Pulmonary artery endothelial cell (primary cell): ENCODE results near the gene PCDHGA5. TPM values are rescaled to one million over a fixed set of nuclear protein-coding genes. Genes with fewer than 3 reads are reported as not detected.
"Not testable (repeated sequence)": the region's sequence is repeated elsewhere in the genome, so short reads cannot be mapped to it uniquely, and the experiment has no call there.

Source experiments
- DNase-seq: peaks from one replicate; pipeline ENCODE4 v3.0.0-alpha.2; 2011; ENCODE audit warnings: low read depth, low spot score
- total RNA-seq: library from RNA; depleted of rRNA; stranded (reverse); fragments of >200 nt; gene quantifications from 2 replicates; pipeline ENCODE4 v1.2.3, GENCODE V29; 2014

Gene PCDHGA5
- total RNA-seq, 1 donor from 2014 or later: 0.40 TPM

DNA sequence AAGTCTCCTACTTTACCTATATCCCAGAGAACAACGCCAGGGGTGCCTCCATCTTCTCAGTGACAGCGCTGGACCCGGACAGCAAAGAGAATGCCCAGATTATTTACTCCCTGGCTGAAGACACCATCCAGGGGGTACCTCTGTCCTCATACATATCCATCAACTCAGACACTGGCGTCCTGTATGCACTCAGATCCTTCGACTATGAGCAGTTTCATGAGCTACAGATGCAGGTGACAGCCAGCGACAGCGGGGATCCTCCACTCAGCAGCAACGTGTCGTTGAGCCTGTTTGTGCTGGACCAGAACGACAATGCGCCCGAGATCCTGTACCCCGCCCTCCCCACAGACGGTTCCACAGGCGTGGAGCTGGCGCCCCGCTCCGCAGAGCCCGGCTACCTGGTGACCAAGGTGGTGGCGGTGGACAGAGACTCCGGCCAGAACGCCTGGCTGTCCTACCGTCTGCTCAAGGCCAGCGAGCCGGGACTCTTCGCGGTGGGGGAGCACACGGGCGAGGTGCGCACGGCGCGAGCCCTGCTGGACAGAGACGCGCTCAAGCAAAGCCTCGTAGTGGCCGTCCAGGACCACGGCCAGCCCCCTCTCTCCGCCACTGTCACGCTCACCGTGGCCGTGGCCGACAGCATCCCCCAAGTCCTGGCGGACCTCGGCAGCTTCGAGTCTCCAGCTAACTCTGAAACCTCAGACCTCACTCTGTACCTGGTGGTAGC lies 50.7 kb downstream of the PCDHGA5 start:
- not testable (repeated sequence) for DNase-seq

DNA sequence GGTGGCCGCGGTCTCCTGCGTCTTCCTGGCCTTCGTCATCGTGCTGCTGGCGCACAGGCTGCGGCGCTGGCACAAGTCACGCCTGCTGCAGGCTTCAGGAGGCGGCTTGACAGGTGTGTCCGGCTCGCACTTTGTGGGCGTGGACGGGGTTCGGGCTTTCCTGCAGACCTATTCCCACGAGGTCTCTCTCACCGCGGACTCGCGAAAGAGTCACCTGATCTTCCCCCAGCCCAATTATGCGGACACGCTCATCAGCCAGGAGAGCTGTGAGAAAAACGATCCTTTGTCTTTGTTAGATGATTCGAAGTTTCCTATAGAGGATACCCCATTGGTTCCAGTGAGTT lies 51.3 kb downstream of the PCDHGA5 start:
- DNase-seq: not testable (repeated sequence)

Other genes with a start within 250 kb of the PCDHGA5 start
- gene PCDHB4, start 242.3 kb upstream of the PCDHGA5 start, total RNA-seq: 0.04 and 0.07 TPM in 2 replicates
- gene PCDHB5, start 229.0 kb upstream of the PCDHGA5 start, total RNA-seq: 0.39 and 0.53 TPM in 2 replicates
- gene PCDHB6, start 214.1 kb upstream of the PCDHGA5 start, total RNA-seq: 0.04 and 0.07 TPM in 2 replicates
- gene PCDHB7, start 191.5 kb upstream of the PCDHGA5 start, total RNA-seq: 0.28 and 0.40 TPM in 2 replicates
- 0.04 and 0.07 TPM in 2 replicates for gene PCDHB8, start 186.4 kb upstream of the PCDHGA5 start, total RNA-seq
- under 0.01 and 0.13 TPM in 2 replicates for gene PCDHB16, start 181.8 kb upstream of the PCDHGA5 start, total RNA-seq
- 0.04 and 0.07 TPM in 2 replicates for gene PCDHB9, start 177.0 kb upstream of the PCDHGA5 start, total RNA-seq
- 0.33 and 0.46 TPM in 2 replicates for gene PCDHB10, start 171.8 kb upstream of the PCDHGA5 start, total RNA-seq
- 0.13 and 0.25 TPM in 2 replicates for gene PCDHB11, start 164.5 kb upstream of the PCDHGA5 start, total RNA-seq
- 0.21 and 0.33 TPM in 2 replicates for gene PCDHB12, start 155.4 kb upstream of the PCDHGA5 start, total RNA-seq
- gene PCDHB13, start 150.2 kb upstream of the PCDHGA5 start, total RNA-seq: 0.33 and 0.99 TPM in 2 replicates
- gene PCDHB14, start 140.8 kb upstream of the PCDHGA5 start, total RNA-seq: 0.53 and 0.78 TPM in 2 replicates
- gene PCDHB15, start 118.8 kb upstream of the PCDHGA5 start, total RNA-seq: 0.26 and 0.95 TPM in 2 replicates
- gene SLC25A2, start 60.1 kb upstream of the PCDHGA5 start, total RNA-seq: 0.13 and 0.32 TPM in 2 replicates
- 70.7 and 109 TPM in 2 replicates for gene TAF7, start 43.4 kb upstream of the PCDHGA5 start, total RNA-seq
- gene PCDHGA1, start 33.6 kb upstream of the PCDHGA5 start, total RNA-seq: 0.20 and 0.28 TPM in 2 replicates
- gene PCDHGA2, start 25.4 kb upstream of the PCDHGA5 start, total RNA-seq: 0.79 and 0.92 TPM in 2 replicates
- gene PCDHGA3, start 20.3 kb upstream of the PCDHGA5 start, total RNA-seq: 0.21 and 0.26 TPM in 2 replicates
- 0.59 and 0.63 TPM in 2 replicates for gene PCDHGB1, start 14.1 kb upstream of the PCDHGA5 start, total RNA-seq
- 2.0 and 3.5 TPM in 2 replicates for gene PCDHGA4, start 9.1 kb upstream of the PCDHGA5 start, total RNA-seq
- gene PCDHGB2, start 4.2 kb upstream of the PCDHGA5 start, total RNA-seq: 1.3 TPM in 2 replicates
- gene PCDHGB3, start 6.1 kb downstream of the PCDHGA5 start, total RNA-seq: 1.3 and 1.6 TPM in 2 replicates
- 1.3 and 1.4 TPM in 2 replicates for gene PCDHGA6, start 9.7 kb downstream of the PCDHGA5 start, total RNA-seq
- 0.59 and 0.95 TPM in 2 replicates for gene PCDHGA7, start 18.6 kb downstream of the PCDHGA5 start, total RNA-seq
- gene PCDHGB4, start 23.5 kb downstream of the PCDHGA5 start, total RNA-seq: 9.3 and 12.4 TPM in 2 replicates
- 0.46 and 0.95 TPM in 2 replicates for gene PCDHGA8, start 28.5 kb downstream of the PCDHGA5 start, total RNA-seq
- gene PCDHGB5, start 33.8 kb downstream of the PCDHGA5 start, total RNA-seq: 8.7 and 12.3 TPM in 2 replicates
- 1.2 and 1.8 TPM in 2 replicates for gene PCDHGA9, start 38.6 kb downstream of the PCDHGA5 start, total RNA-seq
- gene PCDHGB6, start 43.9 kb downstream of the PCDHGA5 start, total RNA-seq: 2.0 and 2.1 TPM in 2 replicates
- gene PCDHGA10, start 48.8 kb downstream of the PCDHGA5 start, total RNA-seq: 3.1 and 4.0 TPM in 2 replicates
- gene PCDHGB7, start 53.5 kb downstream of the PCDHGA5 start, total RNA-seq: 4.8 and 6.1 TPM in 2 replicates
- gene PCDHGA11, start 56.9 kb downstream of the PCDHGA5 start, total RNA-seq: 8.7 and 11.1 TPM in 2 replicates
- gene PCDHGA12, start 66.3 kb downstream of the PCDHGA5 start, total RNA-seq: 5.1 and 8.7 TPM in 2 replicates
- 9.0 and 14.7 TPM in 2 replicates for gene PCDHGC3, start 111.8 kb downstream of the PCDHGA5 start, total RNA-seq
- gene PCDHGC4, start 120.9 kb downstream of the PCDHGA5 start, total RNA-seq: 0.40 and 0.95 TPM in 2 replicates
- gene PCDHGC5, start 124.9 kb downstream of the PCDHGA5 start, total RNA-seq: 0.33 and 0.53 TPM in 2 replicates